H54 (cell line): Measurements from ENCODE around the gene TBP.

ENCODE experiments used
- DNase-seq: peaks from one replicate; pipeline ENCODE4 v3.0.0; 2011; ENCODE audit warnings: low spot score, mixed read lengths; ENCODE audit not compliant: insufficient read length
- FAIRE-seq: peaks from 3 replicates; lab custom pipeline; 2011; peaks lifted over from hg19 to GRCh38; lab: Jason Lieb, UNC
- POLR2A ChIP-seq: IDR thresholded peaks from 2 replicates; pipeline ENCODE4 v1.6.1; 2011; ENCODE audit warnings: low read depth, mild to moderate bottlenecking, low read length

TBP gene

DNA sequence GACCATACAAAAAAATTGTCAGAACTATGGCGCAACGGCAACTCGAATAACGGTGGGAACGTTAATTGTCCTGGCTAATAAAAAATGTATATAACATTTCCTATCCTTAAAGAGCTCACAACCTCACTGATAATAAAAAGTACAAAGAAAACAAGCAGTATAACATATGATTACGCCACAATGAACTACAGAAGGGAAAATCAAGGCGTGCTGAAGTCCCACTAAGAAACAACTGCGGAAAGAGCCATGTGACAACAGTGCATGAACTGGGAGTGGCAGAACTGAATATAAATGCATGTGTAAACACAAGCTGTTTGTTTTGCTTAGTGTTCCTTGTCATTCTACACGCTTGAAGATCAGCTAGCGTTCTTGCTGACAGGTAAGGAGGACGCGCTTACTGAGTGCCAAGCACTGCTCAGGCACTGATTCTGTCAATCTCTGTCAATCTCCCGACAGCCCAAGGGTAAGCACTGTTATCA lies 596 bp upstream of the TBP start:
- TF ChIP-seq POLR2A = no peak
- FAIRE-seq = no peak
- no peak for DNase-seq

- no peak for FAIRE-seq
- no peak for TF ChIP-seq POLR2A
- no peak for DNase-seq
Measured at GRCh38 chr6:170554796-170555137, 598 bp downstream of the TBP start.

GRCh38 chr6:170555305-170555704 lies 1.1 kb downstream of the TBP start:
- TF ChIP-seq POLR2A = no peak
- DNase-seq (no peak), FAIRE-seq (no peak)

DNA sequence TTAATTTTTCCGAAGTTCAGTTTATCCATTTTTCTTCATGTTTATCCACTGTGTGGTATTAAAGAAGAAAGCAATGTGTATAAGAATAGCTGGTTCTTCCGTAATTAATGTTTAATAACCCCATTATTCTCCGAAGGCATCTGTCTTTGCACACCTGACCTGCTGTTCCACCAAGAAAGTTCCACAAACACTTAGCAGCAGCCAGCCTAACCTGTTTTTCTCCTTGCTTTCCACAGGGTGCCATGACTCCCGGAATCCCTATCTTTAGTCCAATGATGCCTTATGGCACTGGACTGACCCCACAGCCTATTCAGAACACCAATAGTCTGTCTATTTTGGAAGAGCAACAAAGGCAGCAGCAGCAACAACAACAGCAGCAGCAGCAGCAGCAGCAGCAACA lies 7.4 kb downstream of the TBP start:
- DNase-seq = no peak
- no peak for TF ChIP-seq POLR2A
- no peak for FAIRE-seq

GRCh38 chr6:170564936-170565530 lies 10.9 kb downstream of the TBP start:
- no peak for TF ChIP-seq POLR2A
- DNase-seq (no peak), FAIRE-seq (no peak)

GRCh38 chr6:170572704-170573466 lies 18.7 kb downstream of the TBP start:
- TF ChIP-seq POLR2A = no peak
- DNase-seq (no peak), FAIRE-seq (no peak)

DNA sequence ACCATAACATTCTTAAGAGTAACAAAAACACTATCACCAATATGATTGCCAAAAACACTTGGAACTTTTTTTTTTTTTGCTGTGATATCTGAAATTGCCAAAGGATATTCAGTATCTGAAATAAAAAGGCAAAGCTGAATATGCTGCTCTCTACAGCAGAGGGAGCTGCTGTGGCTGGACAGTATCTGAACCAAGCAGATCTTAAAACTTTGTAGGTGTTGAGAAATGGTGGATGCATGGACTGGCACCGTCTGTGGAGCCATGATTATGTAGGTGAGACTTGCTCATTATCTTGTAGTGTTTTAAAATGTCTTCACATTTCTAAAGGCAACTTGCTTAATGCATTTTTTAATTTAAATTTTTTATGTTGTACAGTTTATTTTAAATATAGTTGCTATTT lies 21.1 kb downstream of the TBP start:
- no peak for DNase-seq
- TF ChIP-seq POLR2A = no peak
- FAIRE-seq = no peak

GRCh38 chr6:170578909-170579308 lies 24.7 kb downstream of the TBP start:
- FAIRE-seq (no peak), DNase-seq (no peak)
- TF ChIP-seq POLR2A = no peak

DNA sequence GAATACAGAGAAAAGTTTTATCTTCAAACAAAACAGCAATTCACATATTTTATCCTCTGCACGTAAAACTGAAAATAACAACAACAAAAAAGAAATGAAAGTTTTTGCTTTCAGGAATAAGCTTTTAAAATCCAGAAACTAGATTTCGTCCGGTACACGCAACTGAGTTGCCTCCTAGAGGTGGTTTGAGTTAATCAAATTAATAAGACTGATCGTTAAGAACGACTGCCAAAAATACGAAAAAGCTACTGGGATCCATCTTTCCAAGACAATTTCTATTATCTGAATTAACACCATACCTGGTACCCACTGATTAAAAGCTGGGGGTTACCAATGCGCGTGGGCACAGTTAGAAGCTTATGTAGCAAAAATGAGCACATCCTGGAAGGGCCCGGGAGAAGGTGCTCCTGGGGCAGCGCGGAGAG lies 29.6 kb downstream of the TBP start:
- no peak for TF ChIP-seq POLR2A
- DNase-seq (no peak), FAIRE-seq (no peak)

GRCh38 chr6:170584181-170584953 lies 30.2 kb downstream of the TBP start, which contains the start of gene PDCD2:
Gene PDCD2, minus strand, starts transcription at chr6:170584637. Its CDS starts 56 bp downstream, at chr6:170584581.
- FAIRE-seq (peak; percentile 66), DNase-seq (peak; percentile 85)
- TF ChIP-seq POLR2A = peak; percentile 77

- no peak for TF ChIP-seq POLR2A
- DNase-seq (no peak), FAIRE-seq (no peak)
Measured at GRCh38 chr6:170584954-170585498, 30.9 kb downstream of the TBP start.

DNA sequence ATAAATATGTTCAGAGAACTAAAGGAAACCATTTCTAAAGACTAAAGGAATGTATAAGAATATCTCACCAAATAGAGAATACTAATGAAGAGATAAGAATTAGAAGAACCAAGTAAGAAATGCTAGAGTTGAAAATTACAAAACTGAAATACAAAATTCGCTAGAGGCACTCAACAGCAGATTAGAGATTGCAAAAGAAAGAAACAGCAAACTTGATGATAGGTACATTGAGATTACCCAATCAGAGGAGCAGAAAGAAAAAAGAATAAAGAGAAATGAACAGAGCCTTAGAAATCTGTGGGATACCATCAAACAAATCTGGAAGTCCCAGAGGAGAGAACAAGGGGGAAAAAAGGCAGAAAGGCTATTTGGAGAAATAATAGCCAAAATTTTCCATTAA lies 36.6 kb downstream of the TBP start:
- DNase-seq = no peak
- no peak for FAIRE-seq
- TF ChIP-seq POLR2A = no peak

DNA sequence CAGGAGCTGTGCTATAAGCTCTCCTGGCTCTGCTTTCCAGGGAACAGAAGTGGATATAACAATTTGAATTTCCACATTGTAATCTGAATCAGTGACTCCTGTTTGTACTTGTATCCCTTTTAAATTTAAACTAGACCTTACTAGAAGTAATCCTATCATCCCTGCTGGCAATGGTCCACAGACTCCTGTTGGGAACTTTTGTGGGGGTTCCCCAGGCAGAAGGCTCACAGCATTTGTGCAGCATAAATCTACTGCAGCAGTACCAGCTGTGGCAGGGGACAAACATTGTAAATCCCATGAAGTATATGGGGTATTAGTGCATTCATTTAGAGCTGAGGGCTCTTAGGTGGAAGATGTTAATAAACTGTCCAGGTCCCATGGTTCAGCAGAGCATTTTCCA lies 42.3 kb downstream of the TBP start:
- no peak for DNase-seq
- TF ChIP-seq POLR2A = no peak
- no peak for FAIRE-seq

DNA sequence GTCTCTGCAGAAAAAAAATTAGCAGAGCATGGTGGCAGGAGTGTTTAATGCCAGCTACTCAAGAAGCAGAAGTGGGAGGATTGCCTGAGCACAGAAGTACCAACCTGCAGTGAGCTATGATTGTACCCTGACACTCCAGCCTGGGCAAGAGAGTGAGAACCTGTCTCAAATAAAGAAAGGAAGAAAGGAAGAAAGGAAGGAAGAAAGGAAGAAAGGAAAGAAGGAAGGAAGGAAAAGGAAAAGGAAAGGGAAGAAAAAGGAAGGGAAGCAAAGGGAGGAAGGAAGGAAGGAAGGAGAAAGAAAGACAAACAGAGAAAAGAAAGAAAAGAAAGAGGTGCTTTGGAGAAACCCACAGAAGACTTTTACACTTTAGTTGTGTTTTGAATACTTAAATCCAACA lies 43.1 kb downstream of the TBP start:
- no peak for TF ChIP-seq POLR2A
- FAIRE-seq (no peak), DNase-seq (no peak)
